ENCODE measurements around the gene NXPH2. TPM values are rescaled to one million over a fixed set of nuclear protein-coding genes. Genes with fewer than 3 reads are reported as not detected.

NXPH2 gene
- total and polyA plus RNA-seq, 9 of the 15 experiments (the other 6 are each of a cell fraction or from before 2014, with no cell fraction given): not detected

DNA sequence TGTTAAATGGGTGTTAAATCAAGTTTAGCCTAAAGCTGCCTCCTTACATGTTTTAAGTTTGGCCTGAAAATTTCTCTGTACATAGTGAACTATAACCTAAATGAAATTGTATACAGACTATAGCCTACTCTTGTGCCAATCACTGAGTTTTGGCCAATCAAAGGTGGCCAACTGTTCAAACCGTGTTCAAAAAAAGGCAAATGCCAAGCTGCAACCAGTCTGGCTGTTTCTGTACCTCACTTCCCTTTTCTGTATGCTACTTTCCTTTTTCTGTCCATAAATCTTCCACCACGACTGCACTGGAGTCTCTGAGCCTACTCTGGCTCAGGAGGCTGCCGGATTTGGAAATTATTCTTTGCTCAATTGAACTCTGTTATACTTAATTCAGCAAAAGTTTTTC lies 157.6 kb downstream of the NXPH2 start:
- TF ChIP-seq, protein P1, sequence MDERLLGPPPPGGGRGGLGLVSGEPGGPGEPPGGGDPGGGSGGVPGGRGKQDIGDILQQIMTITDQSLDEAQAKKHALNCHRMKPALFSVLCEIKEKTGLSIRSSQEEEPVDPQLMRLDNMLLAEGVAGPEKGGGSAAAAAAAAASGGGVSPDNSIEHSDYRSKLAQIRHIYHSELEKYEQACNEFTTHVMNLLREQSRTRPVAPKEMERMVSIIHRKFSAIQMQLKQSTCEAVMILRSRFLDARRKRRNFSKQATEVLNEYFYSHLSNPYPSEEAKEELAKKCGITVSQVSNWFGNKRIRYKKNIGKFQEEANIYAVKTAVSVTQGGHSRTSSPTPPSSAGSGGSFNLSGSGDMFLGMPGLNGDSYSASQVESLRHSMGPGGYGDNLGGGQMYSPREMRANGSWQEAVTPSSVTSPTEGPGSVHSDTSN (CRISPR knock-in tag; IDR thresholded peaks at IDR 0.05; ENCODE audit: low read depth): no peak
- TF ChIP-seq, protein P1 (tag; conservative IDR thresholded peaks at IDR 0.05; ENCODE audit: low read depth): 0 out of 2 replicates have a peak, but pooled peaks have one; percentile 26
- TF ChIP-seq ZNF445 (CRISPR knock-in tag; IDR thresholded peaks at IDR 0.05; ENCODE audit: low read depth): no peak
- no peak for TF ChIP-seq ZNF785 (CRISPR knock-in tag; IDR thresholded peaks at IDR 0.05)
- peak; percentile 45; the same call in 1 of the 2 replicates for TF ChIP-seq SPI1 (IDR thresholded peaks at IDR 0.05; ENCODE audit: borderline replicate concordance, low read depth, low read length)
- H3K9me3 ChIP-seq (replicated peaks; ENCODE audit: control insufficient read depth, insufficient read depth, low read depth, low read length): no peaks in the 10 kb centered on the region
- H3K4me3 ChIP-seq: no peak overlapping the region
- no peak for ATAC-seq
- no peak overlapping the region for H2AFZ ChIP-seq (ENCODE audit: low read depth, low read length)
- no peaks in the 10 kb centered on the region; the same call in 1 of the 2 replicates for H4K20me1 ChIP-seq (replicated peaks; ENCODE audit: control insufficient read depth, insufficient read depth, low read length)
- DNase-seq (ENCODE audit: extremely low read depth in 1 of 4, low spot score in 3 of 4): no peak
- ChIA-PET CTCF (ENCODE audit: low intra/inter-chr PET ratio) (no interaction called here), POLR2A (no interaction called here)
- no peaks in the 10 kb centered on the region for H3K9me1 ChIP-seq (ENCODE audit: control insufficient read depth, insufficient read depth, low read length)
- no peaks in the 10 kb centered on the region for H3K4me1 ChIP-seq (replicated peaks in 1 of 2; ENCODE audit: control insufficient read depth in 2 of 2, insufficient read depth in 2 of 2, low read length in 2 of 2)
- no peaks in the 10 kb centered on the region for H3K79me2 ChIP-seq (ENCODE audit: control insufficient read depth, insufficient read depth, low read length)
- BruUV-seq (replicated peaks): no TSS peak
- WGBS (ENCODE audit: insufficient coverage, low coverage, missing lambda C conversion rate): 0% methylated on average over 3 of the region's 3 CpGs
- intact Hi-C loops (cut with micrococcal nuclease) (no loop called here), in situ Hi-C loops (cut with MboI) (no loop called here)
- peaks cover 0 to 4% of the 10 kb centered on the region in 2 experiments; a peak in 2 of 5 replicates for H3K27me3 ChIP-seq (ENCODE audit: control insufficient read depth in 2 of 2, insufficient read depth in 2 of 2, low read length in 2 of 2)
- H3K36me3 ChIP-seq (ENCODE audit: control insufficient read depth, insufficient read depth, low read length): no peaks in the 10 kb centered on the region
- FAIRE-seq: no peak
- no peak overlapping the region for H3K4me2 ChIP-seq (ENCODE audit: insufficient read depth, low read length)
- H3K9ac ChIP-seq (ENCODE audit: insufficient read depth in 1 of 2, low read depth in 2 of 2, low read length in 2 of 2): no peak overlapping the region
- no peak overlapping the region for H3K27ac ChIP-seq (ENCODE audit: extremely low read depth, low read depth, low read length)
